MM.1S (cell line): Measurements from ENCODE around the gene SEMA4D.

ENCODE experiments used
- DNase-seq: peaks from one replicate; pipeline ENCODE4 v3.0.0-alpha.2; 2015
- H2AFZ ChIP-seq: fragments of 300-600 bp; sonication (generic); 2 replicates; pipeline ENCODE4 v1.6.0; 2016; ENCODE audit warnings: antibody characterized with exemption, low read length
- H3F3A ChIP-seq: fragments of 300-600 bp; sonication (generic); 2 replicates; pipeline ENCODE4 v1.6.1; 2016; ENCODE audit warnings: mild to moderate bottlenecking, antibody characterized with exemption, low read length, moderate library complexity, mixed read lengths; ENCODE audit not compliant: insufficient read depth
- H3K27ac ChIP-seq: fragments of 300-600 bp; sonication (generic); 2 replicates; pipeline ENCODE4 v1.5.1; 2016; ENCODE audit warnings: mild to moderate bottlenecking, low read length
- H3K27me3 ChIP-seq: fragments of 300-600 bp; sonication (generic); replicated peaks from 2 replicates; pipeline ENCODE4 v1.6.0; 2016; ENCODE audit warnings: low read length; ENCODE audit not compliant: insufficient read depth
- H3K36me3 ChIP-seq: fragments of 300-600 bp; sonication (generic); replicated peaks from 2 replicates; pipeline ENCODE4 v1.6.1; 2016; ENCODE audit warnings: mild to moderate bottlenecking, low read length, mixed read lengths; ENCODE audit not compliant: insufficient read depth
- H3K4me1 ChIP-seq: fragments of 300-600 bp; sonication (generic); 2 replicates; pipeline ENCODE4 v1.6.1; 2016; ENCODE audit warnings: low read length, mixed read lengths
- H3K4me2 ChIP-seq: fragments of 300-600 bp; sonication (generic); 2 replicates; pipeline ENCODE4 v1.6.0; 2016; ENCODE audit warnings: low read depth, low read length
- H3K4me3 ChIP-seq: fragments of 300-600 bp; sonication (generic); 2 replicates; pipeline ENCODE4 v1.5.1; 2016; ENCODE audit warnings: low read length, mixed read lengths
- H3K79me2 ChIP-seq: fragments of 300-600 bp; sonication (generic); 2 replicates; pipeline ENCODE4 v1.6.1; 2016; ENCODE audit warnings: mixed run types, low read length, mixed read lengths
- H3K9ac ChIP-seq: fragments of 300-600 bp; sonication (generic); 2 replicates; pipeline ENCODE4 v1.6.1; 2016; ENCODE audit warnings: low read length, mixed read lengths
- H3K9me2 ChIP-seq: fragments of 300-600 bp; sonication (generic); replicated peaks from 2 replicates; pipeline ENCODE4 v1.6.1; 2016; ENCODE audit warnings: mild to moderate bottlenecking, low read length, mixed read lengths; ENCODE audit not compliant: insufficient read depth
- H3K9me3 ChIP-seq: fragments of 300-600 bp; sonication (generic); replicated peaks from 2 replicates; pipeline ENCODE4 v1.6.1; 2016; ENCODE audit warnings: mild to moderate bottlenecking, low read length, mixed read lengths; ENCODE audit not compliant: insufficient read depth
- H4K20me1 ChIP-seq: fragments of 300-600 bp; sonication (generic); 2 replicates; pipeline ENCODE4 v1.6.1; 2016; ENCODE audit warnings: mild to moderate bottlenecking, low read length, moderate library complexity, mixed read lengths; ENCODE audit not compliant: insufficient read depth
- EZH2 ChIP-seq: fragments of 300-600 bp; sonication (generic); optimal IDR thresholded peaks from 2 replicates; pipeline ENCODE3; 2017; ENCODE audit warnings: low read depth, mild to moderate bottlenecking, antibody characterized with exemption, low read length, mixed read lengths
- EZH2phosphoT487 ChIP-seq: fragments of 300-600 bp; sonication (generic); IDR thresholded peaks from 2 replicates; pipeline ENCODE4 v1.6.1; 2018; ENCODE audit warnings: antibody characterized with exemption, low read length
- TF ChIP-seq, protein P1 (sequence below): fragments of 300-600 bp; sonication (generic); IDR thresholded peaks from 2 replicates; pipeline ENCODE4 v1.5.1; 2016; ENCODE audit warnings: antibody characterized with exemption, low read length, mixed read lengths

The SEMA4D gene

DNA sequence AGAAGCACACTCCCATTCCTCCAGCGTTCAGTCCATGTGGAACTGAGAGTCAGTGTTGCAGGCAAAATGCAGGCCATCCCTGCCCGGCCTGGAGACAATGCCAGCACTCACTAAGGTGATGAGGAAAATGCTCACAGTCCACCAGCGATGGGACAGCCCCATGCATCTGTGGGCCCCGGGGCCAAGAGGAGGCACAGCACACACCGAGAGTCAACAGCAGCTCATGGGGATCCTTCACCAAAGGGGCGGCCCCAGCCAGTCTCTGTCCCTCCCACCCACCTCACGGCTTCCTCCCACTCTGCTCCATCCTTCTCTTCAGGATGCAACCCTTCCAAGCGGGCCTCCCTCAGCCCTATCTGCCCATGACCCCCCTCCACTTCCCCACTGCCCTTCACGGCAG, 6.2 kb downstream of the SEMA4D start:
- H3K27me3 ChIP-seq: no peaks in the 10 kb centered on the region
- no peak for TF ChIP-seq EZH2phosphoT487
- TF ChIP-seq, protein P1, sequence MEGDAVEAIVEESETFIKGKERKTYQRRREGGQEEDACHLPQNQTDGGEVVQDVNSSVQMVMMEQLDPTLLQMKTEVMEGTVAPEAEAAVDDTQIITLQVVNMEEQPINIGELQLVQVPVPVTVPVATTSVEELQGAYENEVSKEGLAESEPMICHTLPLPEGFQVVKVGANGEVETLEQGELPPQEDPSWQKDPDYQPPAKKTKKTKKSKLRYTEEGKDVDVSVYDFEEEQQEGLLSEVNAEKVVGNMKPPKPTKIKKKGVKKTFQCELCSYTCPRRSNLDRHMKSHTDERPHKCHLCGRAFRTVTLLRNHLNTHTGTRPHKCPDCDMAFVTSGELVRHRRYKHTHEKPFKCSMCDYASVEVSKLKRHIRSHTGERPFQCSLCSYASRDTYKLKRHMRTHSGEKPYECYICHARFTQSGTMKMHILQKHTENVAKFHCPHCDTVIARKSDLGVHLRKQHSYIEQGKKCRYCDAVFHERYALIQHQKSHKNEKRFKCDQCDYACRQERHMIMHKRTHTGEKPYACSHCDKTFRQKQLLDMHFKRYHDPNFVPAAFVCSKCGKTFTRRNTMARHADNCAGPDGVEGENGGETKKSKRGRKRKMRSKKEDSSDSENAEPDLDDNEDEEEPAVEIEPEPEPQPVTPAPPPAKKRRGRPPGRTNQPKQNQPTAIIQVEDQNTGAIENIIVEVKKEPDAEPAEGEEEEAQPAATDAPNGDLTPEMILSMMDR: no peak
- no peak for TF ChIP-seq EZH2
- no peak overlapping the region for H3K4me3 ChIP-seq
- H3K9ac ChIP-seq: no peak overlapping the region
- H4K20me1 ChIP-seq: peaks cover 72% of the 10 kb centered on the region
- no peak overlapping the region for H3K4me2 ChIP-seq
- H2AFZ ChIP-seq: no peak overlapping the region
- no peak for DNase-seq
- H3K27ac ChIP-seq: no peak overlapping the region
- no peaks in the 10 kb centered on the region for H3K9me2 ChIP-seq
- H3K4me1 ChIP-seq: peaks cover 21% of the 10 kb centered on the region
- no peaks in the 10 kb centered on the region for H3F3A ChIP-seq
- H3K36me3 ChIP-seq: peaks cover 3% of the 10 kb centered on the region; the same call in 1 of the 2 replicates
- H3K79me2 ChIP-seq: peaks cover 99% of the 10 kb centered on the region
- H3K9me3 ChIP-seq: no peaks in the 10 kb centered on the region

DNA sequence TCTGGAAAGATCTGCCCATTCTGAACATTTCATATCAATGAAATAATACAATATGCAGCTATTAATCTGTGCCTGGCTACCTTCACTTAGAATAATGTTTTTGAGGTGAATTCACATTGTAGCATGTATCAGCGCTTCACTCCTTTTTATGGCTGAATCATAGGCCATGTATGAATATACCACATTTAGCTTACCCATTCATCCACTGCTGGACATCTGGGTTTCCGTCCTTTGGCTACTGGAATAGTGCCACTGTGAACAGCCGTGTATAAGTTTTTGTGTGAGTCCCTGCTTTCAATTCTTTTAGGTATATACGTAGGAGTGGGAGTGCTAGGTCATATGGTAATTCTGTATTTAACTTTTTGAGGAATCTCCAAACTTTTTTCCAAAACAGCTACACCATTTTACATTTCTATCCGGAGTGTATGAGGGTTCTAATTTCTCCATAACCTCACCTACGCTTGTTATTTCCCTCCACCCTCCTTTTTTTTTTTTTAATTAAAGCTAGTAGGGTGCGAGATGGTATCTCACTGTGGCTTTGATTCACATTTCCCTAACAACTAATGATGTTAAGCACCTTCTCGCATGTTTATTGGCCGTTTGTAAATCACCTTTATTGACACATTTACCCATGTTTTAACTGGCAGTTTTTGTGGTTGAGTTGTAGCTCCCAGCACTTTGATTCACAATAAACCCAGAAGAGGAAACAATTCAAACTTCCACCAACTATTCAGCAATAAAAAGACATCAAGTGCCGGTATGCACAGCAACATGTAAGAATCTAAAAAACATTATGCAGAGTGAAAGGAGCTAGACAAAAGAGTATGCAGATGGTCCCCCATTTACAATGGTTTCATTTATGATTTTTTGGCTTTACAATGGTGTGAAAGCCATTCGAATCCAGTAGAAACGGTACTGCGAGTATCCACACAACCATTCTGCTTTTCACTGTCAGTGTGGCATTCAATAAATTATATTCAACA, 8.1 kb downstream of the SEMA4D start:
- Histone ChIP-seq H3F3A (no peaks in the 10 kb centered on the region), H3K4me3 (no peak overlapping the region), H3K9me2 (no peaks in the 10 kb centered on the region), H3K27me3 (no peaks in the 10 kb centered on the region), H4K20me1 (peaks cover 73% of the 10 kb centered on the region), H2AFZ (no peak overlapping the region), H3K9ac (no peak overlapping the region), H3K27ac (no peak overlapping the region), H3K9me3 (no peaks in the 10 kb centered on the region), H3K4me1 (peaks cover 10% of the 10 kb centered on the region), H3K36me3 (peaks cover 3% of the 10 kb centered on the region; the same call in 1 of the 2 replicates), H3K4me2 (no peak overlapping the region), H3K79me2 (peaks cover 98% of the 10 kb centered on the region)
- DNase-seq: no peak
- TF ChIP-seq EZH2phosphoT487 (no peak), EZH2 (no peak)
- TF ChIP-seq, protein P1: no peak

DNA sequence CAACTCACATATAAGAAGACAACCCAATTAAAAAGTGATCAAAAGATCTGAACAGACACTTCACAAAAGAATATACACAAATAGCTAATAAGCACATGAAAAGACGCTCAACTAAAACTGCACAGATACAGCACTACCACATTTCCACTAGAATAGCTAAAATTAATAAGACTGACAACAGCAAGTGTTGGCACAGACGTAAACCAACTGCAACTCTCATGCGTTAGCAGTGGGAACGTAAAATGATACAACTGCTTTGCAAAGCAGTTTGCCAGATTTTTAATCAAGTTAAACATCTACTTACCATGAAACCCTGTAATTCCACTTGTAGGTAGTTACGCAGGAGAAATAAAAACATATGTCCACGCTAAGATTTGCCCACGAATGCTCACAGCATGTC, 9.0 kb downstream of the SEMA4D start:
- no peaks in the 10 kb centered on the region for H3K9me3 ChIP-seq
- no peak overlapping the region for H2AFZ ChIP-seq
- no peaks in the 10 kb centered on the region for H3K27me3 ChIP-seq
- no peak for DNase-seq
- no peak overlapping the region for H3K27ac ChIP-seq
- peaks cover 4% of the 10 kb centered on the region for H3K4me1 ChIP-seq
- H3K79me2 ChIP-seq: peaks cover 98% of the 10 kb centered on the region
- TF ChIP-seq EZH2phosphoT487 (no peak), EZH2 (no peak)
- TF ChIP-seq, protein P1: no peak
- 0 out of 2 replicates have a peak, but pooled peaks cover 3% of the 10 kb centered on the region for H3K36me3 ChIP-seq
- H3F3A ChIP-seq: no peaks in the 10 kb centered on the region
- H3K9ac ChIP-seq: no peak overlapping the region
- no peaks in the 10 kb centered on the region for H3K9me2 ChIP-seq
- H4K20me1 ChIP-seq: peaks cover 72% of the 10 kb centered on the region
- H3K4me3 ChIP-seq: no peak overlapping the region
- H3K4me2 ChIP-seq: no peak overlapping the region
